AG04450 (cell line): Measurements from ENCODE around the gene OBSCN. TPM values are rescaled to one million over a fixed set of nuclear protein-coding genes. Genes with fewer than 3 reads are reported as not detected.

ENCODE experiments used
- CTCF ChIA-PET: fragments of 300-600, 350-600 bp; formaldehyde crosslinking; extraction: SDS; loops from one replicate; lab custom pipeline; 2022; ENCODE audit warnings: antibody characterized with exemption, inconsistent platforms; lab: Charles Lee
- POLR2A ChIA-PET: fragments of 350-600 bp; formaldehyde crosslinking; extraction: SDS; loops from one replicate; lab custom pipeline; 2021; ENCODE audit warnings: antibody characterized with exemption, inconsistent platforms; lab: Yijun Ruan, JAX
- DNase-seq: peaks from one replicate; pipeline ENCODE4 v3.0.0-alpha.2; 2011; ENCODE audit warnings: low read depth, low spot score
- H3K27ac ChIP-seq: one replicate; pipeline ENCODE4 v1.5.1; 2012; ENCODE audit warnings: low read depth, low read length, control low read depth
- H3K27me3 ChIP-seq: one replicate; pipeline ENCODE4 v1.6.0; 2012; ENCODE audit warnings: low read length; ENCODE audit not compliant: control insufficient read depth, insufficient read depth
- H3K4me3 ChIP-seq: 2 replicates; pipeline ENCODE4 v1.5.1; 2011; ENCODE audit warnings: mild to moderate bottlenecking, low read depth, low read length, control low read depth
- H3K9me3 ChIP-seq: 2 replicates; pipeline ENCODE4 v1.5.1; 2012; ENCODE audit warnings: low read length; ENCODE audit not compliant: control insufficient read depth, insufficient read depth
- polyA plus RNA-seq: library from polyadenylated mRNA; depleted of rRNA; stranded (reverse); fragments of >200 nt; gene quantifications from 2 replicates; pipeline ENCODE4 v1.2.3, GENCODE V29; 2011
- TF ChIP-seq, protein P1 (sequence below): IDR thresholded peaks from 2 replicates; pipeline ENCODE4 v1.5.1; 2011; ENCODE audit warnings: low read depth, low read length, control low read depth, inconsistent platforms

The OBSCN gene
- polyA plus RNA-seq, 1 experiment = 3.9 TPM

DNA sequence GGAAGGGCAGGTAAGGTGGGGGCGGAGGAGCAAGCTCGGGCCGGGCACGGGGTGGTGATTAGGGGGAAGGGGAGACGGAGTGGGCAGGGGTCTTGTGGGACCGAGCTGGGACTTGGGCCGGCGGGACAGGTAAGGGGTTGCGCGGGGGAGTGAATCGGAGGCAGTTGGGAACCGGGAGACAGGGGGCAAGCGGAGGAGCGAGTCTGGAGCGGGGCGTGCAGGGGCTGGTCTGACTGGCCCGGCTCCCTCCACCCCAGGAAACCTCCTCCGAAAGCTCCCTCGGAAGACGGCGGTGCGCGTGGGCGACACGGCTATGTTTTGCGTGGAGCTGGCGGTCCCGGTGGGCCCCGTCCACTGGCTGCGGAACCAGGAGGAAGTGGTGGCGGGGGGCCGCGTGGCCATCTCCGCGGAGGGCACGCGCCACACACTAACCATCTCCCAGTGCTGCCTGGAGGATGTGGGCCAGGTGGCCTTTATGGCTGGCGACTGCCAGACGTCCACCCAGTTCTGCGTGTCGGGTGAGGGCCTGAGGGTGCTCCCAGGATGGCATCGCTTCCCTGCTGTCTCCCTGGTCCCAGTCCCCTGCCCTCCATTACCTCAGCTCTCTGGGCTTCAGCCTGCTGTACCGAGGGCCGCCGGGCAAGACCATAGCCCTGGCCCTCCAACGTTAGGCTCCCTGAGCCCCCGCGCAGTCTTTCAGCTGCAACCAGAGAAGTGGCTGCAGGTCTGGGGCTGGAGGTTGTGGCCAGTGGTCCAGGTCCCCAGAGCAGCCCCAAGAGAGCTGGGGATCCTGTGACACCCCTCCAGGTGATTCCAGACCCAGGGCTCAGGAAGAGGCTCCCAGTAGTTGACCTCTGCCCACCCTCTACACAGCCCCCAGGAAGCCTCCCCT, 6.3 kb downstream of the OBSCN start:
- DNase-seq = no peak
- Histone ChIP-seq H3K4me3 (peak overlapping the region; percentile 73), H3K27ac (no peak overlapping the region), H3K27me3 (peaks cover 3% of the 10 kb centered on the region), H3K9me3 (peaks cover 3% of the 10 kb centered on the region; the same call in 1 of the 2 replicates)
- ChIA-PET CTCF (interaction anchor here (0.6 to 1.8 kb wide), 14 partner anchors 10 to 301 kb away, joined by 3 to 13 read pairs (median 4); partner anchors contain the start of gene IBA57), POLR2A (no interaction called here)
- TF ChIP-seq, protein P1, sequence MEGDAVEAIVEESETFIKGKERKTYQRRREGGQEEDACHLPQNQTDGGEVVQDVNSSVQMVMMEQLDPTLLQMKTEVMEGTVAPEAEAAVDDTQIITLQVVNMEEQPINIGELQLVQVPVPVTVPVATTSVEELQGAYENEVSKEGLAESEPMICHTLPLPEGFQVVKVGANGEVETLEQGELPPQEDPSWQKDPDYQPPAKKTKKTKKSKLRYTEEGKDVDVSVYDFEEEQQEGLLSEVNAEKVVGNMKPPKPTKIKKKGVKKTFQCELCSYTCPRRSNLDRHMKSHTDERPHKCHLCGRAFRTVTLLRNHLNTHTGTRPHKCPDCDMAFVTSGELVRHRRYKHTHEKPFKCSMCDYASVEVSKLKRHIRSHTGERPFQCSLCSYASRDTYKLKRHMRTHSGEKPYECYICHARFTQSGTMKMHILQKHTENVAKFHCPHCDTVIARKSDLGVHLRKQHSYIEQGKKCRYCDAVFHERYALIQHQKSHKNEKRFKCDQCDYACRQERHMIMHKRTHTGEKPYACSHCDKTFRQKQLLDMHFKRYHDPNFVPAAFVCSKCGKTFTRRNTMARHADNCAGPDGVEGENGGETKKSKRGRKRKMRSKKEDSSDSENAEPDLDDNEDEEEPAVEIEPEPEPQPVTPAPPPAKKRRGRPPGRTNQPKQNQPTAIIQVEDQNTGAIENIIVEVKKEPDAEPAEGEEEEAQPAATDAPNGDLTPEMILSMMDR = no peak

DNA sequence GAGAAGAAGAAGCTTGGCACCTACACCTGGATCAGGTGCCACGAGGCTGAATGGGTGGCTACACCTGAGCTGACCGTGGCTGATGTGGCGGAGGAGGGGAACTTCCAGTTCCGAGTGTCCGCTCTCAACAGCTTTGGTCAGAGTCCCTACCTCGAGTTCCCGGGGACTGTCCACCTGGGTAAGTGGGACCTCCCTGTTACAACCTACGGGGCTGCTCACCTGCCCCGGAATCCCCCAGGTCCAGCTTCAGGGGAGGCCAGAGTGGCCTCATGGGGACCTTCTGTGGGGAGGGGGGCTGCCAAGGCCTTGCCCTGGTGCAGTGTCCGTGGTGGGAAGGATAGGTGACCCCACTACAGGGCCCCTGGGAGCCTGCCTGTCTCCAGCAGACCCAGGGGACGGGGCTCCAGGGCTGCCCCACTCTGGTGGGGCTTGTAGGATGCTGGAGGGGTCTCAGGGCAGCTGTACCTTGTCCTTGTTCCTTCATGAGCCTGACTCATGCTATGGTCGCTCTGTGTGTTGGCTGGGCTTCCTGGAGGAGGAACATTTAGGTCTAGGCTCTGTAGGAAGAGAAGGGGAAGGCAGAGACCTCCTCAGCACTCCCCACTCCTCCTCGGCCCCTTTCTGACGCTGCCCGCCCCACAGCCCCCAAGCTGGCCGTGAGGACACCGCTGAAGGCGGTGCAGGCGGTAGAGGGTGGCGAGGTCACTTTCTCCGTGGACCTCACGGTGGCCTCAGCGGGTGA, 7.2 kb downstream of the OBSCN start:
- Histone ChIP-seq H3K27ac (no peak overlapping the region), H3K9me3 (peaks cover 3% of the 10 kb centered on the region; the same call in 1 of the 2 replicates), H3K27me3 (peaks cover 3% of the 10 kb centered on the region), H3K4me3 (no peak overlapping the region)
- TF ChIP-seq, protein P1 = no peak
- ChIA-PET POLR2A (no interaction called here), CTCF (interaction anchor here (0.5 to 1.8 kb wide), 3 partner anchors 48 to 300 kb away, joined by 3 to 13 read pairs (median 5); partner anchors contain the start of gene IBA57)
- no peak for DNase-seq

DNA sequence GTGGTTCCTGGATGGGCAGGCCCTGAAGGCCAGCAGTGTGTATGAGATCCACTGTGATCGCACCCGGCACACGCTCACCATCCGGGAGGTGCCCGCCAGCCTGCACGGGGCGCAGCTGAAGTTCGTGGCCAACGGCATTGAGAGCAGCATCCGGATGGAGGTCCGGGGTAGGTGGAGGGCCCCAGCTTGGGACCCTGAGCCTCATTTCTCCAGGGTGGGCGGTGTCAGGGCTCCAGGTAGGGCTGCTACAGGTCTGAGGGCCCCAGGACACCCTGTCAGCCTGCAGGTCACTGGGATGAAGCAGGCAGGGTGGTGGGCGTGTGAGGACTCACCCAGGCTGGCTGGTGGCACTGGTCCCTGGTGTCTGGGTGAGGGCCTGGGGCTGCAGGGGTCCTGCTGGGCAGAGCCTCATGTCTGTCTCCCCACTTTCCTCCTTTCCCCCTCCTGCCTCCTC, 7.8 kb downstream of the OBSCN start:
- H3K9me3 ChIP-seq = peaks cover 3% of the 10 kb centered on the region; the same call in 1 of the 2 replicates
- peaks cover 3% of the 10 kb centered on the region for H3K27me3 ChIP-seq
- DNase-seq = no peak
- POLR2A ChIA-PET = no interaction called here
- no peak overlapping the region for H3K4me3 ChIP-seq
- H3K27ac ChIP-seq = no peak overlapping the region
- TF ChIP-seq, protein P1 = no peak
- CTCF ChIA-PET = interaction anchor here (0.5 kb wide), 1 partner anchor 51 kb away, joined by 3 read pairs; no protein-coding TSS in a partner anchor

DNA sequence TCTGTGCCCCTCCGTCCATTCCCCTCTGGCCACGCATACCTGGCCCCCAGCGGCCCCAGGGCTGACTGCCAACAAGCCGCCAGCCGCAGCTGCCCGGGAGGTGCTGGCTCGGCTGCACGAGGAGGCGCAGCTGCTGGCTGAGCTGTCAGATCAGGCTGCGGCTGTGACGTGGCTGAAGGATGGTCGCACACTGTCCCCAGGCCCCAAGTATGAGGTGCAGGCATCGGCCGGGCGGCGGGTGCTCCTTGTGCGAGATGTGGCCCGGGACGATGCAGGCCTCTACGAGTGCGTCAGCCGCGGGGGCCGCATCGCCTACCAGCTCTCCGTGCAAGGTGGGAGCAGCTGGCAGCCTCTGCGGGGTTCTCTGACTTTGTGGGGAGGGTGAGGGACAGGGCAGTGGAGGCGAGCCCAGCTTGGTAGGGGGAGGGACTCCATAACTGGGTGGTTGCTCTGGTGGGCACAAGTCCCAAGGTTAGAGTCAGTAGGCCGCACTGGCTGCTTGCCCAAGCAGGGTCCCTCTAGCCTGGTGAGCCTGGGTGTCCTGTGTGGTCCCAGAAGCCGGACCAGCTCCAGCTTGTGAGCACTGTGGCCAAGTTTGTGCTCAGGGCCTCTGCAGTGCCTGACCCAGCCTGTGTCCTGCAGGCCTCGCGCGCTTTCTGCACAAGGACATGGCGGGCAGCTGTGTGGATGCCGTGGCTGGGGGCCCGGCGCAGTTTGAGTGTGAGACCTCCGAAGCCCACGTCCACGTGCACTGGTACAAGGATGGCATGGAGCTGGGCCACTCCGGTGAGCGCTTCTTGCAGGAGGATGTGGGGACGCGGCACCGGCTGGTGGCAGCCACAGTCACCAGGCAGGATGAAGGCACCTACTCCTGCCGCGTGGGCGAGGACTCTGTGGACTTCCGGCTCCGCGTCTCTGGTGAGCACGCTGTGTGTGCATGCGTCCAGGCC, 8.8 kb downstream of the OBSCN start:
- POLR2A ChIA-PET = no interaction called here
- CTCF ChIA-PET = no interaction called here
- DNase-seq = no peak

More for the DNA sequence above, 8.8 kb downstream of the OBSCN start:
- TF ChIP-seq, protein P1 = no peak
- peaks cover 3% of the 10 kb centered on the region for H3K27me3 ChIP-seq
- H3K9me3 ChIP-seq = peaks cover 3% of the 10 kb centered on the region; the same call in 1 of the 2 replicates
- no peak overlapping the region for H3K27ac ChIP-seq
- no peak overlapping the region for H3K4me3 ChIP-seq
